GM12864 (cell line): Measurements from ENCODE around the gene KCTD7.
"Not testable (repeated sequence)": the region's sequence is repeated elsewhere in the genome, so short reads cannot be mapped to it uniquely, and the experiment has no call there.

Experiments used
- DNase-seq: peaks from one replicate; pipeline ENCODE4 v3.0.0-alpha.2; 2011; ENCODE audit warnings: low read depth
- H3K4me3 ChIP-seq: 2 replicates; pipeline ENCODE4 v1.5.1; 2011; ENCODE audit warnings: mild to moderate bottlenecking, low read depth, low read length, control low read depth
- TF ChIP-seq, protein P1 (sequence below): IDR thresholded peaks from 2 replicates; pipeline ENCODE4 v1.5.1; 2011; ENCODE audit warnings: low read depth, mild to moderate bottlenecking, moderate library complexity, low read length, control low read depth, inconsistent platforms; ENCODE audit errors: missing control alignments

KCTD7 gene

GRCh38 chr7:66679633-66680244 lies 51.1 kb downstream of the KCTD7 start:
- TF ChIP-seq, protein P1, sequence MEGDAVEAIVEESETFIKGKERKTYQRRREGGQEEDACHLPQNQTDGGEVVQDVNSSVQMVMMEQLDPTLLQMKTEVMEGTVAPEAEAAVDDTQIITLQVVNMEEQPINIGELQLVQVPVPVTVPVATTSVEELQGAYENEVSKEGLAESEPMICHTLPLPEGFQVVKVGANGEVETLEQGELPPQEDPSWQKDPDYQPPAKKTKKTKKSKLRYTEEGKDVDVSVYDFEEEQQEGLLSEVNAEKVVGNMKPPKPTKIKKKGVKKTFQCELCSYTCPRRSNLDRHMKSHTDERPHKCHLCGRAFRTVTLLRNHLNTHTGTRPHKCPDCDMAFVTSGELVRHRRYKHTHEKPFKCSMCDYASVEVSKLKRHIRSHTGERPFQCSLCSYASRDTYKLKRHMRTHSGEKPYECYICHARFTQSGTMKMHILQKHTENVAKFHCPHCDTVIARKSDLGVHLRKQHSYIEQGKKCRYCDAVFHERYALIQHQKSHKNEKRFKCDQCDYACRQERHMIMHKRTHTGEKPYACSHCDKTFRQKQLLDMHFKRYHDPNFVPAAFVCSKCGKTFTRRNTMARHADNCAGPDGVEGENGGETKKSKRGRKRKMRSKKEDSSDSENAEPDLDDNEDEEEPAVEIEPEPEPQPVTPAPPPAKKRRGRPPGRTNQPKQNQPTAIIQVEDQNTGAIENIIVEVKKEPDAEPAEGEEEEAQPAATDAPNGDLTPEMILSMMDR, result no peak
- DNase-seq, result no peak
- H3K4me3 ChIP-seq, result no peak overlapping the region

DNA sequence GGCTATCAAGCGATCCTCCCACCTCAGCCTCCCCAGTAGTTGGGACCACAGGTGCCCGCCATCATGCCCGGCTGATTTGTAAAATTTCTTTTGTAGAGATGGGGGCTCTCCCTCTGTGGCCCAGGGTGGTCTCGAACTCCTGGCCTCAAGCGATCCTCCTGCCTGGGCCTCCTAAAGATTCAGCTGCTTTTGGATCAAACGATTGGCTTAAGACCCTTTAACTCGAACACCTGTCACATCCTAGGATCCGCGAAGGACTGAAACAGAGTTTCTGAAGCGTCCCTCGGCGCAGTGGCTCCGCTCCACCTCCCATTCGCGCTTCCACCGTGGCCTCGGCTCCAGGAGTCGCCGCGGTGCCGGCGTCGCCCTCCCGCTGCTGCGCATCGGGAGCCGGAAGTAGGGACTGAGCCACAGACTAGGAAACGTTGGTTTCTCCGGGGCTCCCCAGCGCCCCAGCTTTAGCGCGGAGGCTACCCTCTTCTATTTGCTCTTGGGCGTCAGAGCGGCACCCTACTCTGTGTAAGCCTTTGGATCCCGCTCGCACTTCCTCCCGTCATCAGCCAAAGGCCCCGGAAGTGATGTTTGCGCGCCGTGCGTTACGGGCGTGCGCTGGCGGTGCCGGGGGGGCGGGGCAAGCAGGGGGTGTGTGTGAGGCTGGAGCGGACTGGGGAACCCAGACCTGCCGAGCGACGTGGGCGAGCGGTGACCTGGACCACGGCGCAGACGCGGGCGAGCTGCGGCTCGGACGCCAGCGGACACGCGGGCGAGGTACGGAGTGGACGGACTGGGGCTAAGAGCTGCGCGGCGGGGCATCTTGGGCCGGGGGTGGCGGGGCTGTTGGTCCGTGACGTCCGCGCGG lies 53.0 kb downstream of the KCTD7 start:
- H3K4me3 ChIP-seq, result peak overlapping the region; percentile 96
- TF ChIP-seq, protein P1, result no peak

DNA sequence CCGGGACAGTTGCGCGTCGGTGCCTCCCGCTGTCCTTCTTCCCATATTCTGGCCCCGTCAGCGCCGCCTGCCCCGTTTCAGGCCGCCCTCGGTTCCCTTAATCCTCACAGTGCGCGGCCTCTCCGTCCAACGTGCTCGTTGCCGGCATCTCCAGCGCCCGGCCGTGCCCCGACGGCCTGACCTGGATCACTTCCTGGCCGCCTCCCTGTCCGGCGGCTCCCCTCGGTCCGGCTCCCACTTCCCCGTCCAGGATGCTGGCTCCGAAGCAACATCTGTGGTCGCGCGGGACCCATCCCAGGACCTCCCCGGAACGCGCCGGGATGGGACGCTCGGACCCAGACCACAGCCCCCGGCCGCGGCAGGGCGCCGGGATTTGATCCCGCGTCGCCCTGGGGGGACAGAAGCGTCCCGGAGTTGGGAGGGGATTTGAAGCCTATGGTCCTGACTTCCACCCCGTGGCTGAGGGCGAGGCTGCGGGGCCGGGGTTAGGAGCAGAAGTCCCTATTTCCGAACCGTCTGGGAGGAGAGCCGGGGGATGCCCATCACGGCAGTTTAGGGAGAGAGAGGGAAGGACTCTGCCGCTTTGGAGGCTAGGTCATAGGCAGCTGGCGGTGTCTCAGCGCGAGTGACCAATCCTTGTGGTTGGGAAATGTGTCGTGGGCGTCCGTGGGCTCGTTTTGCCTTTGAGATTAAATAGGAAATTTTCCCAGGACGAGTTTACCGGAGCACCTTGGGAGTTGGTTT lies 53.8 kb downstream of the KCTD7 start:
- DNase-seq, result no peak
- TF ChIP-seq, protein P1, result no peak

More for the DNA sequence above, 53.0 kb downstream of the KCTD7 start:
- DNase-seq, result peak; percentile 83

DNA sequence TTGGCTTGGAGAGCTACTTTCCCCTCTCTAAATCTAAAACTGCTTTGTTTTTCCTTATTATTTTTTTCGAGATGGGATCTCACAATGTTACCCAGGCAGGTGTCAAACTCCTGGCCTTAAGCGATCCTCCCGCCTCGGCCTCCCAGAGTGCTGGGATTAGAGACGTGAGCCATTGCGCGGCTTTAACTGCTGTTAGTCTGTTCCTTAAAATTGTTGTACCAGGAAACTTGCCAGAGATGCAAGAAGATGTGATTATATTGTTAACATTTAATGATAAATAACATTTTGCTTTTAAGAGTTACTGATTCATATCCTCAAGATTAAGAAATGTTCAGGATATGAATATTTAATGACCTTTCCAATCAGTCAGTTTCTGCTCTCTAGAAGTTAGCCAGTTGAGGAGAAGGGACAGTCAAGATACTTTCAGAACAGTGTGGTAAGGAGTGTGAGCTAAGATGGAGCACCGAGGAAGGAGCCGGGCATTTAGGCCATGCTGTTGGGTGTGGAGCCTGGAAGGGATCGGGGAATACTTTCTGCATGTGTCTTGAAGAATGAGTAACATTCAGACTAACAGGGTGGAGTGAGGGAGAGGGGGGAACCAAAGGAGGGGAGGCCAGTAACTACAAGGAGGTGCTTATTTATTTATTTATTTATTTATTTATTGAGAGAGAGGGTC lies 54.6 kb downstream of the KCTD7 start:
- not testable (repeated sequence) for DNase-seq
- H3K4me3 ChIP-seq, result peak overlapping the region; percentile 96

More for the DNA sequence above, 53.8 kb downstream of the KCTD7 start:
- H3K4me3 ChIP-seq, result peak overlapping the region; percentile 96

DNA sequence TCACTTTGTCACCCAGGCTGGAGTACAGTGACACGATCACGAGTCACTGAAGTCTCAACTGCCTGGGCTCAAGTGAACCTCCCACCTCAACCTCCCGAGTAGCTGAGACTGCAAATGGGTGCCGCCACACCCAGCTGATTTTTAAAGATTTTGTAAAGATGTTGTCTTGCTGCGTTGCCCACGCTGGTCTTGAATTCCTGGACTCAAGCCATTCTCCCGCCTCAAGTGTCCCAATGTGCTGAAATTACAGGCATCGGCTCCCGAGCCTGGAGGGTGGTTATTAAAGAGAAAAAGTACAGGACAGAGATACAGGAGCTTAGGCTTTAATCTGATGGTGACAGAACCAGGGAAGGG lies 55.1 kb downstream of the KCTD7 start:
- TF ChIP-seq, protein P1, result no peak
- H3K4me3 ChIP-seq, result no peak overlapping the region
- DNase-seq, result no peak

- not testable (repeated sequence) for H3K4me3 ChIP-seq, DNase-seq
These were observed 57.0 kb downstream of the KCTD7 start for GRCh38 chr7:66685663-66686062.

DNA sequence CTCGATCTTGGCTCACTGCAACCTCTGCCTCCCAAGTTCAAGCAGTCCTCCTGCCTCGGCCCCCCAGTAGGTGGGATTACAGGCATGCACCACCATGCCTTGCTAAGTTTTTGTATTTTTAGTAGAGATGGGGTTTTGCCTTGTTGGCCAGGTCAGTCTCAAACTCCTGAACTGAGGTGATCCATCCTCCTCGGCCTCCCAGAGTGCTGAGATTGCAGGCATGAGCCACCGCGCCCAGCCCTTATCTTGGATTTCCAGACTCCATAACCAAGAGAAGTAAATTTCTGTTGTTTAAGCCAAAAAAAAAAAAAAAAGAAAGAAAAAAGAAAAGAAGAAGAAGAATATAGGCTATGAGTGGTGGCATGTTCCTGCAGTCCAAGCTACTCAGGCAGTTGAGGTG lies 58.5 kb downstream of the KCTD7 start:
- TF ChIP-seq, protein P1, result no peak
- no peak overlapping the region for H3K4me3 ChIP-seq
- no peak for DNase-seq

DNA sequence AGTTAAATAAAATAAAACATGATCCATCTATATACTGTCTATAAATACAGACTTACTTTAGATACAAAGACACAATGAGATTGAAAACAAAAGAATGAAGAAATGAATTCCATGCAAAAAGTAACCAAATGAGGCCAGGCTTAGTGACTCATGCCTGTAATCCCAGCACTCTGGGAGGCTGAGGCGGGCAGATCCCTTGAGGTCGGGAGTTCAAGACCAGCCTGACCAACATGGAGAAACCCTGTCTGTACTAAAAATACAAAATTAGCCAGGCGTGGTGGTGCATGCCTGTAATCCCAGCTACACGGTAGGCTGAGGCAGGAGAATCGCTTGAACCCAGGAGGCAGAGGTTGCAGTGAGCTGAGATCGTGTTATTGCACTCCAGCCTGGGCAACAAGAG lies 59.0 kb downstream of the KCTD7 start:
- not testable (repeated sequence) for H3K4me3 ChIP-seq, DNase-seq
